Keratinocyte (primary cell): Measurements from ENCODE around the gene CTNNA3. TPM values are rescaled to one million over a fixed set of nuclear protein-coding genes. Genes with fewer than 3 reads are reported as not detected.

Source experiments
- DNase-seq: peaks from one replicate; pipeline ENCODE4 v3.0.0-alpha.2; 2011; ENCODE audit warnings: low read depth, missing footprints, low spot score
- FAIRE-seq: peaks from 2 replicates; lab custom pipeline; 2011; peaks lifted over from hg19 to GRCh38; lab: Jason Lieb, UNC
- H2AFZ ChIP-seq: 2 replicates; pipeline ENCODE4 v1.6.0; 2012; ENCODE audit warnings: low read length, control low read depth, inconsistent platforms; ENCODE audit not compliant: control insufficient read depth
- H3K27ac ChIP-seq: 2 replicates; pipeline ENCODE4 v1.5.1; 2011; ENCODE audit warnings: low read length; ENCODE audit not compliant: control insufficient read depth, insufficient read depth
- H3K27me3 ChIP-seq: 3 replicates; pipeline ENCODE4 v1.6.0; 2011; ENCODE audit warnings: low read length; ENCODE audit not compliant: control insufficient read depth, insufficient read depth; ENCODE audit errors: extremely low read depth
- H3K36me3 ChIP-seq, 2 experiments: 2 replicates in 1 of 2; 3 replicates in 1 of 2; pipeline ENCODE4 v1.5.1; 2011; ENCODE audit warnings: low read length in 2 of 2, mild to moderate bottlenecking in 1 of 2; ENCODE audit not compliant: control insufficient read depth in 2 of 2, insufficient read depth in 2 of 2; ENCODE audit errors: extremely low read depth in 1 of 2
- H3K4me1 ChIP-seq: 3 replicates; pipeline ENCODE4 v1.5.1; 2011; ENCODE audit warnings: low read length; ENCODE audit not compliant: control insufficient read depth, insufficient read depth; ENCODE audit errors: extremely low read depth
- H3K4me2 ChIP-seq: 3 replicates; pipeline ENCODE4 v1.6.0; 2011; ENCODE audit warnings: low read depth, low read length; ENCODE audit not compliant: control insufficient read depth, insufficient read depth; ENCODE audit errors: extremely low read depth
- H3K4me3 ChIP-seq, 3 experiments: fragments of 200-600 bp in 1 of 3; sonication (generic) in 1 of 3; 2 replicates in 2 of 3; 3 replicates in 1 of 3; pipeline ENCODE4 v1.5.1; 2011 to 2016; ENCODE audit warnings: low read length in 3 of 3, mild to moderate bottlenecking in 3 of 3, control low read depth in 2 of 3, inconsistent platforms in 1 of 3, low read depth in 1 of 3, mixed read lengths in 1 of 3, mixed run types in 1 of 3, moderate library complexity in 1 of 3; ENCODE audit not compliant: control insufficient read depth in 2 of 3, insufficient read depth in 2 of 3; ENCODE audit errors: extremely low read depth in 1 of 3
- H3K79me2 ChIP-seq: 2 replicates; pipeline ENCODE4 v1.6.0; 2012; ENCODE audit warnings: low read length; ENCODE audit not compliant: control insufficient read depth, insufficient read depth
- H3K9ac ChIP-seq: 3 replicates; pipeline ENCODE4 v1.6.0; 2011; ENCODE audit warnings: low read length; ENCODE audit not compliant: control insufficient read depth, insufficient read depth; ENCODE audit errors: extremely low read depth
- H3K9me1 ChIP-seq: 3 replicates; pipeline ENCODE4 v1.6.0; 2011; ENCODE audit warnings: low read length; ENCODE audit not compliant: control insufficient read depth, insufficient read depth; ENCODE audit errors: extremely low read depth
- H3K9me3 ChIP-seq: 2 replicates; pipeline ENCODE4 v1.5.1; 2012; ENCODE audit warnings: low read depth, low read length; ENCODE audit not compliant: control insufficient read depth
- H4K20me1 ChIP-seq: 3 replicates; pipeline ENCODE4 v1.6.0; 2011; ENCODE audit warnings: low read length; ENCODE audit not compliant: control insufficient read depth, insufficient read depth; ENCODE audit errors: extremely low read depth
- EZH2 ChIP-seq: IDR thresholded peaks from one replicate; pipeline ENCODE4 v1.6.1; 2012; ENCODE audit warnings: inconsistent platforms, mild to moderate bottlenecking, low read length, moderate library complexity
- dilution Hi-C: fragments of 300-500 bp; cut with MboI; formaldehyde crosslinking; loops from one replicate; pipeline ENCODE4 v1.7.0; 2020; ENCODE audit warnings: low sequenced_read_pairs; ENCODE audit not compliant: extremely low pct_ligation_motif_present
- polyA plus RNA-seq, 5 experiments: library from polyadenylated mRNA; depleted of rRNA in 3 of 5; stranded (reverse) in 3 of 5; stranded (forward) in 1 of 5; unstranded in 1 of 5; fragments of >200 nt; gene quantifications; 1 replicate in 1 of 5; 2 replicates in 3 of 5; 3 replicates in 1 of 5; pipeline versions ENCODE4 v1.2.1 to v1.2.3, GENCODE V29; 2011 to 2012; ENCODE audit warnings: missing spikeins in 2 of 5, low read depth in 1 of 5, low replicate concordance in 1 of 5
- TF ChIP-seq, protein P1 (sequence below), 3 experiments: IDR thresholded peaks in 1 of 3; conservative IDR thresholded peaks in 1 of 3; optimal IDR thresholded peaks in 1 of 3; 2 replicates in 2 of 3; 3 replicates in 1 of 3; pipeline versions ENCODE3 to v1.5.1; 2011; ENCODE audit warnings: low read length in 3 of 3, mild to moderate bottlenecking in 3 of 3, moderate library complexity in 2 of 3, control low read depth in 1 of 3, inconsistent platforms in 1 of 3; ENCODE audit not compliant: insufficient read depth in 2 of 3; ENCODE audit errors: extremely low read depth in 1 of 3

Gene CTNNA3
- polyA plus RNA-seq, 1 donor (not counting 4 experiments of a cell fraction or from before 2014, with no cell fraction given): 0.01 TPM

DNA sequence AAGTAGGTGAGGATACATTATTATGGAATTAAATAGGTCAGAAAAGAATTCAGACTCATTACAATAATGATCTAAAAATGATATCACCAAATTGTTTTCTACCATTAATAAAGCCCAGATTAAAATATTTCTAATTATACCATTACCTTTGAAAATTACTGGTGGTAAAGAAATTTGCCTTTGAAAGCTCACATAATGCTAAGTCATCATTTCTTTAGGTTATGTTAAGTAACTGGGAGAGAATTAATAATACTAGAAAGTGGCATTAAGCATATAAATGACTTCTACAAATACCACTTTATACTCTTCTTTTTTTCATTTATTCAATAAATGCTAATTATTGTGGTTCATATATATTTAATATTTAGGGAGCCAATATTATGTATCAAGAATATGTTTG lies 1411.4 kb downstream of the CTNNA3 start:
- H3K79me2 ChIP-seq: no peaks in the 10 kb centered on the region
- no peak overlapping the region for H3K4me2 ChIP-seq
- FAIRE-seq (no peak), DNase-seq (no peak)
- H3K9me1 ChIP-seq: no peaks in the 10 kb centered on the region
- no peak overlapping the region for H3K4me3 ChIP-seq
- H3K27ac ChIP-seq: no peak overlapping the region
- H3K4me1 ChIP-seq: peaks cover 8% of the 10 kb centered on the region
- no peaks in the 10 kb centered on the region for H3K9me3 ChIP-seq
- peak overlapping the region; percentile 59 for H2AFZ ChIP-seq
- no peaks in the 10 kb centered on the region for H3K36me3 ChIP-seq
- no peak for TF ChIP-seq EZH2
- TF ChIP-seq, protein P1, sequence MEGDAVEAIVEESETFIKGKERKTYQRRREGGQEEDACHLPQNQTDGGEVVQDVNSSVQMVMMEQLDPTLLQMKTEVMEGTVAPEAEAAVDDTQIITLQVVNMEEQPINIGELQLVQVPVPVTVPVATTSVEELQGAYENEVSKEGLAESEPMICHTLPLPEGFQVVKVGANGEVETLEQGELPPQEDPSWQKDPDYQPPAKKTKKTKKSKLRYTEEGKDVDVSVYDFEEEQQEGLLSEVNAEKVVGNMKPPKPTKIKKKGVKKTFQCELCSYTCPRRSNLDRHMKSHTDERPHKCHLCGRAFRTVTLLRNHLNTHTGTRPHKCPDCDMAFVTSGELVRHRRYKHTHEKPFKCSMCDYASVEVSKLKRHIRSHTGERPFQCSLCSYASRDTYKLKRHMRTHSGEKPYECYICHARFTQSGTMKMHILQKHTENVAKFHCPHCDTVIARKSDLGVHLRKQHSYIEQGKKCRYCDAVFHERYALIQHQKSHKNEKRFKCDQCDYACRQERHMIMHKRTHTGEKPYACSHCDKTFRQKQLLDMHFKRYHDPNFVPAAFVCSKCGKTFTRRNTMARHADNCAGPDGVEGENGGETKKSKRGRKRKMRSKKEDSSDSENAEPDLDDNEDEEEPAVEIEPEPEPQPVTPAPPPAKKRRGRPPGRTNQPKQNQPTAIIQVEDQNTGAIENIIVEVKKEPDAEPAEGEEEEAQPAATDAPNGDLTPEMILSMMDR (optimal IDR thresholded peaks at IDR 0.05 in 1 of 3, IDR thresholded peaks at IDR 0.05 in 1 of 3, conservative IDR thresholded peaks at IDR 0.05 in 1 of 3; ENCODE audit: extremely low read depth in 1 of 3, insufficient read depth in 2 of 3, low read length in 3 of 3): no peak
- no peaks in the 10 kb centered on the region for H3K27me3 ChIP-seq
- no peaks in the 10 kb centered on the region for H4K20me1 ChIP-seq
- dilution Hi-C loops: no loop called here
- no peak overlapping the region for H3K9ac ChIP-seq

GRCh38 chr10:66283874-66284464 lies 1412.0 kb downstream of the CTNNA3 start:
- H3K79me2 ChIP-seq: no peaks in the 10 kb centered on the region
- no peak overlapping the region for H3K4me2 ChIP-seq
- FAIRE-seq: peak; percentile 67
- no peaks in the 10 kb centered on the region for H3K9me1 ChIP-seq
- TF ChIP-seq, protein P1 (optimal IDR thresholded peaks at IDR 0.05 in 1 of 3, IDR thresholded peaks at IDR 0.05 in 1 of 3, conservative IDR thresholded peaks at IDR 0.05 in 1 of 3; ENCODE audit: extremely low read depth in 1 of 3, insufficient read depth in 2 of 3, low read length in 3 of 3): no peak
- TF ChIP-seq EZH2: no peak
- H4K20me1 ChIP-seq: no peaks in the 10 kb centered on the region
- no peak for DNase-seq
- H3K9me3 ChIP-seq: no peaks in the 10 kb centered on the region
- H3K9ac ChIP-seq: no peak overlapping the region
- H2AFZ ChIP-seq: peak overlapping the region; percentile 59
- dilution Hi-C loops: no loop called here
- H3K27me3 ChIP-seq: no peaks in the 10 kb centered on the region
- no peaks in the 10 kb centered on the region for H3K36me3 ChIP-seq
- no peak overlapping the region for H3K27ac ChIP-seq
- H3K4me1 ChIP-seq: peaks cover 8% of the 10 kb centered on the region
- no peak overlapping the region for H3K4me3 ChIP-seq
